DND-41 (cell line): ENCODE data around the gene NLRP11.
"Not testable (repeated sequence)": the region's sequence is repeated elsewhere in the genome, so short reads cannot be mapped to it uniquely, and the experiment has no call there.

ENCODE experiments used
- ATAC-seq: fragments of 200-7000 bp; cut with Tn5 transposase; 3 replicates; pipeline ENCODE4 v1.9.1; 2021; ENCODE audit warnings: low read depth; ENCODE audit not compliant: insufficient read depth
- DNase-seq: peaks from one replicate; pipeline ENCODE4 v3.0.0-alpha.2; 2020
- H2AFZ ChIP-seq: 2 replicates; pipeline ENCODE4 v1.6.0; 2012; ENCODE audit warnings: low read depth, low read length
- H3K27ac ChIP-seq: 2 replicates; pipeline ENCODE4 v1.5.1; 2012; ENCODE audit warnings: low read length, inconsistent platforms
- H3K27me3 ChIP-seq: fragments of 200-600 bp; sonication (generic); 2 replicates; pipeline ENCODE4 v1.6.0; 2012; ENCODE audit warnings: low read length, mild to moderate bottlenecking, inconsistent platforms; ENCODE audit not compliant: insufficient read depth, poor library complexity
- H3K36me3 ChIP-seq: 2 replicates; pipeline ENCODE4 v1.5.1; 2012; ENCODE audit warnings: low read length, inconsistent platforms; ENCODE audit not compliant: insufficient read depth
- H3K4me1 ChIP-seq: 2 replicates; pipeline ENCODE4 v1.5.1; 2012; ENCODE audit warnings: mild to moderate bottlenecking, low read length; ENCODE audit not compliant: insufficient read depth
- H3K4me2 ChIP-seq: 2 replicates; pipeline ENCODE4 v1.6.0; 2012; ENCODE audit warnings: mild to moderate bottlenecking, moderate library complexity, low read length, inconsistent platforms; ENCODE audit not compliant: insufficient read depth
- H3K4me3 ChIP-seq, 2 experiments: fragments of 200-600 bp in 1 of 2; shearing (Covaris generic) in 1 of 2; 2 replicates each; pipeline ENCODE4 v1.5.1; 2012 to 2016; ENCODE audit warnings: inconsistent platforms in 2 of 2, low read length in 2 of 2, mild to moderate bottlenecking in 2 of 2, low read depth in 1 of 2, moderate library complexity in 1 of 2
- H3K79me2 ChIP-seq: 2 replicates; pipeline ENCODE4 v1.6.0; 2012; ENCODE audit warnings: low read length, inconsistent platforms; ENCODE audit not compliant: insufficient read depth
- H3K9ac ChIP-seq: 2 replicates; pipeline ENCODE4 v1.6.0; 2012; ENCODE audit warnings: low read depth, mild to moderate bottlenecking, inconsistent platforms, low read length, moderate library complexity
- H3K9me3 ChIP-seq: 2 replicates; pipeline ENCODE4 v1.5.1; 2012; ENCODE audit warnings: low read length, moderate library complexity, mild to moderate bottlenecking, inconsistent platforms; ENCODE audit not compliant: insufficient read depth, severe bottlenecking
- H4K20me1 ChIP-seq: 2 replicates; pipeline ENCODE4 v1.6.0; 2012; ENCODE audit warnings: low read length; ENCODE audit not compliant: insufficient read depth
- CTCF ChIP-seq: IDR thresholded peaks from 2 replicates; pipeline ENCODE4 v1.5.1; 2012; ENCODE audit warnings: borderline replicate concordance, low read length, moderate library complexity, mild to moderate bottlenecking; ENCODE audit not compliant: poor library complexity, severe bottlenecking; ENCODE audit errors: extremely low read depth
- EZH2 ChIP-seq: IDR thresholded peaks from 3 replicates; pipeline ENCODE4 v1.6.1; 2012; ENCODE audit warnings: borderline replicate concordance, low read depth, mild to moderate bottlenecking, moderate library complexity, low read length, inconsistent platforms; ENCODE audit not compliant: severe bottlenecking

NLRP11 gene

GRCh38 chr19:55768818-55769217 lies 63.0 kb downstream of the NLRP11 start, which contains the start of gene RFPL4AL1:
RFPL4AL1 (plus strand) TSS chr19:55769118; CDS start chr19:55771805, 2,687 bp downstream.
- not testable (repeated sequence) for H3K27ac ChIP-seq, H3K4me2 ChIP-seq, DNase-seq, H3K27me3 ChIP-seq, H3K36me3 ChIP-seq, ATAC-seq, H3K9ac ChIP-seq, H3K4me1 ChIP-seq, H3K9me3 ChIP-seq, H3K4me3 ChIP-seq, H2AFZ ChIP-seq, H3K79me2 ChIP-seq, H4K20me1 ChIP-seq

- Histone ChIP-seq H3K9ac (no peak overlapping the region), H3K36me3 (no peaks in the 10 kb centered on the region), H3K4me2 (no peak overlapping the region), H4K20me1 (no peaks in the 10 kb centered on the region), H3K4me3 (no peak overlapping the region), H3K4me1 (no peaks in the 10 kb centered on the region), H3K9me3 (no peaks in the 10 kb centered on the region), H3K27ac (no peak overlapping the region), H3K27me3 (no peaks in the 10 kb centered on the region), H2AFZ (no peak overlapping the region), H3K79me2 (no peaks in the 10 kb centered on the region)
- no peak for TF ChIP-seq CTCF
- no peak for TF ChIP-seq EZH2
- ATAC-seq (no peak), DNase-seq (no peak)
Measured at GRCh38 chr19:55766466-55766865, 65.3 kb downstream of the NLRP11 start.

- not testable (repeated sequence) for H3K36me3 ChIP-seq, H3K27me3 ChIP-seq, H3K4me2 ChIP-seq, H3K9me3 ChIP-seq, H4K20me1 ChIP-seq, H3K79me2 ChIP-seq, H3K27ac ChIP-seq, H2AFZ ChIP-seq, DNase-seq, H3K9ac ChIP-seq, H3K4me3 ChIP-seq, ATAC-seq, H3K4me1 ChIP-seq
Measured at GRCh38 chr19:55758797-55759196, 73.0 kb downstream of the NLRP11 start, which contains the start of gene RFPL4A. RFPL4A (plus strand) TSS chr19:55759097; CDS start chr19:55761801, 2,704 bp downstream.

GRCh38 chr19:55756808-55757207 lies 75.0 kb downstream of the NLRP11 start:
- not testable (repeated sequence) for H3K9ac ChIP-seq, H3K27ac ChIP-seq, DNase-seq, H3K79me2 ChIP-seq, H3K4me2 ChIP-seq, ATAC-seq, H4K20me1 ChIP-seq, H3K4me3 ChIP-seq, H3K9me3 ChIP-seq, H3K36me3 ChIP-seq, H3K27me3 ChIP-seq, H3K4me1 ChIP-seq, H2AFZ ChIP-seq

GRCh38 chr19:55753401-55753800 lies 78.4 kb downstream of the NLRP11 start:
- DNase-seq (no peak), ATAC-seq (no peak)
- no peaks in the 10 kb centered on the region for H3K36me3 ChIP-seq
- TF ChIP-seq CTCF, result no peak
- no peak for TF ChIP-seq EZH2
- no peak overlapping the region for H3K4me3 ChIP-seq
- no peaks in the 10 kb centered on the region for H3K79me2 ChIP-seq
- H3K9ac ChIP-seq, result no peak overlapping the region
- no peak overlapping the region for H2AFZ ChIP-seq
- no peaks in the 10 kb centered on the region for H3K27me3 ChIP-seq
- no peaks in the 10 kb centered on the region for H4K20me1 ChIP-seq
- no peak overlapping the region for H3K4me2 ChIP-seq
- H3K4me1 ChIP-seq, result no peaks in the 10 kb centered on the region
- H3K27ac ChIP-seq, result no peak overlapping the region
- H3K9me3 ChIP-seq, result no peaks in the 10 kb centered on the region
